GM12873 (cell line): ENCODE data around the gene FLG.

Experiments used
- CTCF ChIP-seq: IDR thresholded peaks from 2 replicates; pipeline ENCODE4 v1.5.1; 2012; ENCODE audit warnings: low read depth, mild to moderate bottlenecking, moderate library complexity, low read length, control low read depth; ENCODE audit not compliant: insufficient read depth; ENCODE audit errors: missing control alignments

The FLG gene

GRCh38 chr1:152325111-152325510 lies at the start of gene FLG:
FLG (minus strand) TSS chr1:152325239; CDS start chr1:152315456, 9,783 bp downstream.
- TF ChIP-seq CTCF, result no peak

GRCh38 chr1:152374451-152374850 lies 49.4 kb upstream of the FLG start:
- no peak for TF ChIP-seq CTCF

- no peak for TF ChIP-seq CTCF
Observed at GRCh38 chr1:152372672-152373071, 47.6 kb upstream of the FLG start.

GRCh38 chr1:152367436-152367835 lies 42.4 kb upstream of the FLG start:
- no peak for TF ChIP-seq CTCF

GRCh38 chr1:152359906-152360305 lies 34.9 kb upstream of the FLG start, which contains the start of gene FLG2:
FLG2 (minus strand) TSS chr1:152360006; CDS start chr1:152358884, 1,122 bp downstream.
- no peak for TF ChIP-seq CTCF

GRCh38 chr1:152356736-152357135 lies 31.7 kb upstream of the FLG start:
- no peak for TF ChIP-seq CTCF

GRCh38 chr1:152349611-152350010 lies 24.6 kb upstream of the FLG start:
- no peak for TF ChIP-seq CTCF
